ENCODE data around the gene GRIN3A. TPM values are rescaled to one million over a fixed set of nuclear protein-coding genes. Genes with fewer than 3 reads are reported as not detected.

Gene GRIN3A
- total and polyA plus RNA-seq, 9 of the 15 experiments (the other 6 are each of a cell fraction or from before 2014, with no cell fraction given): 0.01 to 0.03 TPM; not detected in 7

GRCh38 chr9:101705135-101705661 lies 33.2 kb downstream of the GRIN3A start:
- 3% methylated on average over 21 of the region's 21 CpGs for WGBS (ENCODE audit: insufficient coverage, low coverage, missing lambda C conversion rate)
- CTCF ChIA-PET (ENCODE audit: low intra/inter-chr PET ratio): no interaction called here
- H3K36me3 ChIP-seq (ENCODE audit: control insufficient read depth, insufficient read depth, low read length): no peaks in the 10 kb centered on the region

GRCh38 chr9:101702257-101702656 lies 36.2 kb downstream of the GRIN3A start:
- ChIA-PET POLR2A (no interaction called here), CTCF (ENCODE audit: low intra/inter-chr PET ratio) (no interaction called here)
- BruUV-seq (replicated peaks): no TSS peak
- intact Hi-C loops (cut with micrococcal nuclease) (no loop called here), in situ Hi-C loops (cut with MboI) (loop anchor here (25.0 kb wide), 1 partner anchor 965 kb away; no protein-coding TSS in a partner anchor)
- H3K4me1 ChIP-seq (replicated peaks in 1 of 2; ENCODE audit: control insufficient read depth in 2 of 2, insufficient read depth in 2 of 2, low read length in 2 of 2): no peaks in the 10 kb centered on the region
- no peaks in the 10 kb centered on the region for H3K36me3 ChIP-seq (ENCODE audit: control insufficient read depth, insufficient read depth, low read length)
- H4K20me1 ChIP-seq (replicated peaks; ENCODE audit: control insufficient read depth, insufficient read depth, low read length): no peaks in the 10 kb centered on the region
- FAIRE-seq (no peak), DNase-seq (ENCODE audit: extremely low read depth in 1 of 4, low spot score in 3 of 4) (no peak), ATAC-seq (no peak)
- no peaks in the 10 kb centered on the region for H3K79me2 ChIP-seq (ENCODE audit: control insufficient read depth, insufficient read depth, low read length)
- H3K9me3 ChIP-seq (replicated peaks; ENCODE audit: control insufficient read depth, insufficient read depth, low read depth, low read length): no peaks in the 10 kb centered on the region
- H3K27me3 ChIP-seq (ENCODE audit: control insufficient read depth in 2 of 2, insufficient read depth in 2 of 2, low read length in 2 of 2): no peaks in the 10 kb centered on the region
- no peak overlapping the region for H3K9ac ChIP-seq (ENCODE audit: insufficient read depth in 1 of 2, low read depth in 2 of 2, low read length in 2 of 2)
- no peak overlapping the region for H2AFZ ChIP-seq (ENCODE audit: low read depth, low read length)
- H3K4me3 ChIP-seq: no peak overlapping the region
- H3K27ac ChIP-seq (ENCODE audit: extremely low read depth, low read depth, low read length): no peak overlapping the region
- H3K4me2 ChIP-seq (ENCODE audit: insufficient read depth, low read length): no peak overlapping the region
- no peaks in the 10 kb centered on the region for H3K9me1 ChIP-seq (ENCODE audit: control insufficient read depth, insufficient read depth, low read length)
- TF ChIP-seq OTX1 (CRISPR knock-in tag; IDR thresholded peaks at IDR 0.05) (no peak), KLF1 (tag; IDR thresholded peaks at IDR 0.05) (no peak), TCF15 (CRISPR knock-in tag; IDR thresholded peaks at IDR 0.05) (no peak), BDP1 (IDR thresholded peaks at IDR 0.05; ENCODE audit: insufficient read depth, insufficient read length) (no peak), ETS1 (conservative IDR thresholded peaks at IDR 0.05; ENCODE audit: control insufficient read depth, low read depth, low read length) (no peak), ZNF324 (CRISPR knock-in tag; IDR thresholded peaks at IDR 0.05) (no peak), NFATC3 (IDR thresholded peaks at IDR 0.05) (no peak), POLR3G (IDR thresholded peaks at IDR 0.05; ENCODE audit: extremely low read depth, insufficient read length, insufficient replicate concordance) (no peak), BHLHE40 (IDR thresholded peaks at IDR 0.05; ENCODE audit: low read length) (no peak), TEAD4 (IDR thresholded peaks at IDR 0.05; ENCODE audit: low read length) (no peak), TEAD4 (CRISPR knock-in tag; IDR thresholded peaks at IDR 0.05; ENCODE audit: borderline replicate concordance) (no peak)

More at GRCh38 chr9:101705135-101705661, 33.2 kb downstream of the GRIN3A start:
- Histone ChIP-seq H3K9me3 (replicated peaks; ENCODE audit: control insufficient read depth, insufficient read depth, low read depth, low read length) (no peaks in the 10 kb centered on the region), H3K79me2 (ENCODE audit: control insufficient read depth, insufficient read depth, low read length) (no peaks in the 10 kb centered on the region), H3K4me3 (no peak overlapping the region), H3K4me1 (replicated peaks in 1 of 2; ENCODE audit: control insufficient read depth in 2 of 2, insufficient read depth in 2 of 2, low read length in 2 of 2) (no peaks in the 10 kb centered on the region), H4K20me1 (replicated peaks; ENCODE audit: control insufficient read depth, insufficient read depth, low read length) (no peaks in the 10 kb centered on the region), H3K27ac (ENCODE audit: extremely low read depth, low read depth, low read length) (no peak overlapping the region), H3K9ac (ENCODE audit: insufficient read depth in 1 of 2, low read depth in 2 of 2, low read length in 2 of 2) (no peak overlapping the region), H3K9me1 (ENCODE audit: control insufficient read depth, insufficient read depth, low read length) (no peaks in the 10 kb centered on the region), H2AFZ (ENCODE audit: low read depth, low read length) (no peak overlapping the region), H3K27me3 (ENCODE audit: control insufficient read depth in 2 of 2, insufficient read depth in 2 of 2, low read length in 2 of 2) (no peaks in the 10 kb centered on the region), H3K4me2 (ENCODE audit: insufficient read depth, low read length) (no peak overlapping the region)
- DNase-seq (ENCODE audit: extremely low read depth in 1 of 4, low spot score in 3 of 4): no peak
- ATAC-seq: peak; percentile 31; the same call in 1 of the 3 replicates
- POLR2A ChIA-PET: no interaction called here
- TF ChIP-seq ZNF277 (CRISPR knock-in tag; IDR thresholded peaks at IDR 0.05; ENCODE audit: borderline replicate concordance): no peak
- no peak for TF ChIP-seq PHF21A (IDR thresholded peaks at IDR 0.05; ENCODE audit: borderline replicate concordance, low read depth)
- TF ChIP-seq ZNF282 (CRISPR knock-in tag; IDR thresholded peaks at IDR 0.05): no peak
- TF ChIP-seq PTBP1 (IDR thresholded peaks at IDR 0.05; ENCODE audit: low read depth, low read length): no peak
- TF ChIP-seq ADNP (tag; IDR thresholded peaks at IDR 0.05): no peak
- in situ Hi-C loops (cut with MboI) (loop anchor here (25.0 kb wide), 1 partner anchor 968 kb away; no protein-coding TSS in a partner anchor), intact Hi-C loops (cut with micrococcal nuclease) (no loop called here)
- no peak for FAIRE-seq
- no TSS peak for BruUV-seq (replicated peaks)
